Hindlimb muscle (tissue), 1 donor: Measurements from ENCODE around the gene IQCK. TPM values are rescaled to one million over a fixed set of nuclear protein-coding genes. Genes with fewer than 3 reads are reported as not detected.

Source experiments
- DNase-seq: peaks from one replicate; pipeline ENCODE4 v3.0.0-alpha.2; 2013
- polyA plus RNA-seq: library from polyadenylated mRNA; unstranded; fragments of 120-200 nt; gene quantifications from one replicate; pipeline ENCODE4 v1.2.1, GENCODE V29; 2013; ENCODE audit not compliant: insufficient read length

The IQCK gene
- polyA plus RNA-seq, 1 donor, result 14.2 TPM

GRCh38 chr16:19860166-19861041 lies 142.3 kb downstream of the IQCK start:
- no peak for DNase-seq

- no peak for DNase-seq
These were observed 143.1 kb downstream of the IQCK start for GRCh38 chr16:19861133-19861532.

- no peak for DNase-seq
These were observed 143.8 kb downstream of the IQCK start for GRCh38 chr16:19861811-19862327.

- DNase-seq, result no peak
These were observed 145.9 kb downstream of the IQCK start for GRCh38 chr16:19863990-19864389.

- DNase-seq, result no peak
These were observed 146.5 kb downstream of the IQCK start for GRCh38 chr16:19864566-19864965.

GRCh38 chr16:19868421-19868820 lies 150.3 kb downstream of the IQCK start:
- DNase-seq, result no peak

GRCh38 chr16:19871721-19872120 lies 153.7 kb downstream of the IQCK start:
- DNase-seq, result no peak

GRCh38 chr16:19872179-19872863 lies 154.2 kb downstream of the IQCK start:
- DNase-seq, result no peak

- DNase-seq, result no peak
These were observed 154.9 kb downstream of the IQCK start for GRCh38 chr16:19872935-19873334.

GRCh38 chr16:19874026-19874425 lies 156.0 kb downstream of the IQCK start:
- DNase-seq, result no peak

- DNase-seq, result no peak
These were observed 156.9 kb downstream of the IQCK start for GRCh38 chr16:19874851-19875546.

- no peak for DNase-seq
These were observed 157.8 kb downstream of the IQCK start for GRCh38 chr16:19875900-19876299.

- no peak for DNase-seq
These were observed 158.5 kb downstream of the IQCK start for GRCh38 chr16:19876501-19877059.

- DNase-seq, result no peak
These were observed 160.7 kb downstream of the IQCK start for GRCh38 chr16:19878757-19879156.

- DNase-seq, result no peak
These were observed 161.2 kb downstream of the IQCK start for GRCh38 chr16:19879241-19879792.

- no peak for DNase-seq
These were observed 163.0 kb downstream of the IQCK start for GRCh38 chr16:19881028-19881427.

- no peak for DNase-seq
These were observed 163.7 kb downstream of the IQCK start for GRCh38 chr16:19881783-19882182.

GRCh38 chr16:19882186-19882585 lies 164.1 kb downstream of the IQCK start:
- no peak for DNase-seq

- no peak for DNase-seq
These were observed 164.6 kb downstream of the IQCK start for GRCh38 chr16:19882646-19883045.

GRCh38 chr16:19883296-19883965 lies 165.4 kb downstream of the IQCK start:
- DNase-seq, result peak; percentile 54

- DNase-seq, result no peak
These were observed 166.0 kb downstream of the IQCK start for GRCh38 chr16:19883966-19884485.
